C4-2B (cell line): ENCODE results near the gene VPS8.

Experiments
- H3K27ac ChIP-seq: fragments of 450-650 bp; 2 replicates; pipeline ENCODE4 v1.5.1; 2017
- ZFX ChIP-seq: fragments of 450-650 bp; IDR thresholded peaks from 2 replicates; pipeline ENCODE4 v1.6.1; 2017
- TF ChIP-seq, protein P1 (sequence below): fragments of 450-650 bp; conservative IDR thresholded peaks from 2 replicates; pipeline ENCODE4 v1.5.1; 2017; ENCODE audit warnings: mild to moderate bottlenecking

VPS8 gene

DNA sequence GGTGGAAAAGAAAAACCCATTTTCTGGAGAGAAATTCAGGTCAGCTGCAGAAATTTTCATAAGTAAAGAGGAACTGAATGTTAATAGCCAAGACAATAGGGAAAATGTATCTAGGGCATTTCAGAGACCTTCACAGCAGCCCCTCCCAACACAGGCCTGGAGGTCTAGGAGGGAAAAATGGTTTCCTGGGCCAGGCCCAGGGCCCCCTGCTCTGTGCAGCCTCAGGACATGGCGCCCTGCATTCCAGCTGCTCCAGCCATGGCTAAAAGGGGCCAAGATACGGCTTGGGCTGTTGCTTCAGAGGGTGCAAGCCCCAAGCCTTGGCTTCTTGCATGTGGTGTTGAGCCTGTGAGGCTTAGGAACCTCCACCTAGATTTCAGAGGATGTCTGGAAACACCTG lies 248.7 kb downstream of the VPS8 start:
- TF ChIP-seq ZFX = no peak
- TF ChIP-seq, protein P1, sequence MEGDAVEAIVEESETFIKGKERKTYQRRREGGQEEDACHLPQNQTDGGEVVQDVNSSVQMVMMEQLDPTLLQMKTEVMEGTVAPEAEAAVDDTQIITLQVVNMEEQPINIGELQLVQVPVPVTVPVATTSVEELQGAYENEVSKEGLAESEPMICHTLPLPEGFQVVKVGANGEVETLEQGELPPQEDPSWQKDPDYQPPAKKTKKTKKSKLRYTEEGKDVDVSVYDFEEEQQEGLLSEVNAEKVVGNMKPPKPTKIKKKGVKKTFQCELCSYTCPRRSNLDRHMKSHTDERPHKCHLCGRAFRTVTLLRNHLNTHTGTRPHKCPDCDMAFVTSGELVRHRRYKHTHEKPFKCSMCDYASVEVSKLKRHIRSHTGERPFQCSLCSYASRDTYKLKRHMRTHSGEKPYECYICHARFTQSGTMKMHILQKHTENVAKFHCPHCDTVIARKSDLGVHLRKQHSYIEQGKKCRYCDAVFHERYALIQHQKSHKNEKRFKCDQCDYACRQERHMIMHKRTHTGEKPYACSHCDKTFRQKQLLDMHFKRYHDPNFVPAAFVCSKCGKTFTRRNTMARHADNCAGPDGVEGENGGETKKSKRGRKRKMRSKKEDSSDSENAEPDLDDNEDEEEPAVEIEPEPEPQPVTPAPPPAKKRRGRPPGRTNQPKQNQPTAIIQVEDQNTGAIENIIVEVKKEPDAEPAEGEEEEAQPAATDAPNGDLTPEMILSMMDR = no peak
- no peak overlapping the region for H3K27ac ChIP-seq

DNA sequence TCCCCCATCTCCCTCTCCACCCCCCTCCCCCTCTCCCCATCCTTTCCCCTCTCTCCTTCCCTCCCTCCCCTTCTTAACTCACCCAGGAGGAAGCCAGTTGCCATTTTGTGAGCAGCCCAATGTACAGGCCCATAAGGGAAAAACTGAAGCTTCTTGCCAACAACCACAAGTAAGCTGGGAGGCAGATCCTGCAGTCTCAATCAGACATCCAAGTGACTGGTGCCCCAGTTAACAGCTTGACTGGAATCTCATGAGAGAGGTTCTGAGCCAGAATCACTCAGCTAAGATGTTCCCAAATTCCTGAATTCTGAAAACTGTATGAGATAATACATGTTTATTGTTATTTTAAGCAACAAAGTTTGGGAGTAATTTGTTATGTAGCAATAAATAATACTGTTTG lies 250.2 kb downstream of the VPS8 start:
- no peak overlapping the region for H3K27ac ChIP-seq
- no peak for TF ChIP-seq ZFX
- TF ChIP-seq, protein P1 = no peak

DNA sequence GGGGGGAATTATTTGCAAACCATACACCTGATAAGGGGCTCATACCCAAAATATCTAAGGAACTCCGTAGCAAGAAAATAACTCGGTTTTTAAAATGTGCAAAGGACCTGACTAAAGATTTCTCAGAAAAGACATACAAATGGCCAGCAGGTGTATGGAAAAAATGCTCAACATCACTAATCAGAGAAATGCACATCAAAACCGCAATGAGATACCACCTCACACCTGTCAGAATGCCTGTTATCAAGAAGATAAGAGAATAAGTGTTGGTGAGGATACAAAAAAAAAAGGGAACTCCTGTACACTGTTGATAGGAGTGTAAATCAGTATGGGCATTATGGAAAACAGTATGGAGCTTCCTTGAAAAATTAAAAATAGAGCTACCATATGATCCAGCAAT lies 251.5 kb downstream of the VPS8 start:
- no peak overlapping the region for H3K27ac ChIP-seq
- TF ChIP-seq ZFX = no peak
- TF ChIP-seq, protein P1 = no peak

DNA sequence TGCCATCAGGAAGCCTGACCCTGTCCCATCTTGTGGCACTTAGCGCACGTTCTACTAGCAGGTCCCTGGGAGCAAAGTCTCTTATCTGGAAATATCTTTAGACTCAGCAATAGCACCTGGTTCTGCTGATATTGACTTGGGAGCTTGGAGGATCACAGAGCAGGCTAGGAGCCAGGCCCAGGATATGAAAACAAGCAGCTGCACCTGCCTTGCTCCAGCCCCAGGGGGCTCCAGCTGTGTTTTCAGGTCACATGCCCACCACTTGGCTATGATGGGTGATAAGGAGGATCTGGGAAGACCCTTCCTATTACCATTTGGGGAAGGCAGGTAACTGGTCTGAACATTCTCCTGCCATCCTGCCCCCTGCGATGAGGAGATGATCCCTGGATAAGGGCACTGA lies 253.1 kb downstream of the VPS8 start:
- no peak for TF ChIP-seq ZFX
- TF ChIP-seq, protein P1 = no peak; the same call in 1 of the 2 replicates
- no peak overlapping the region for H3K27ac ChIP-seq

DNA sequence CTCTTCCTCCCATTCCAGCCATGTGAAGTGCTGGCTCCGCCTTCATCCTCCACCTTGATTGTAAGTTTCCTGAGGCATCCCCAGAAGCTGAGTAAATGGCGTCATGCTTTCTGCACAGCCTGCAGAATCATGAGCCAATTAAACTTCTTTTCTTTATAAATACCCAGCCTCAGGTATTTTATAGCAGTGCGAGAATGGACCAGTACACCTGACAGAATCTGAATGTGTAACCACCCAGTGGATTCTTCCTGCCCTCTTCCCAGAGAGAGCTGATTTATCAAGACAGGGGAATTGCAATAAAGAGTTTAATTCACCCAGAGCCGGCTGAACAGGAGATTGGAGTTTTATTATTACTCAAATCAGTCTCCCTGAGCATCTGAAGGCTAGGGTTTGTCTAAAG lies 254.3 kb downstream of the VPS8 start:
- TF ChIP-seq, protein P1 = no peak
- TF ChIP-seq ZFX = no peak
- H3K27ac ChIP-seq = no peak overlapping the region

DNA sequence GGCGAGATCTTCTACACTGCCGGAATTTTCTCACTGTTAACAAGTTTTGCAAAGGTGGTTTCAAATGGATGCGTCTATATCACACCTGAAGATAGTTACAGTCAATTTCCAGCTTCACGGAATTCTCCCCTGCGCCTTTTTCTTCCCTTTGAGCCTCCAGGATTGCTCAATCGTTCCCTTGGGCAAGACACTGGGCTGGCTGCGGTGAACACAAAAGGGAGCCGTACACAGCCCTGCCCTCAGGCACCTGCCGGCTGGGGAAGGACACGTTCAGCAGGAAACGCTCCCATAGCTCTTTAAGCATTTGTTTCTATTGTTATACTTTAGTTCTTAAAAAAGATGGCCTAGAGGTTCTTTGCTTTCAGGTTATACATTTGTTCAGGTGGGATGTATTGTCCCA lies 255.2 kb downstream of the VPS8 start:
- no peak overlapping the region for H3K27ac ChIP-seq
- no peak for TF ChIP-seq ZFX
- TF ChIP-seq, protein P1 = no peak

DNA sequence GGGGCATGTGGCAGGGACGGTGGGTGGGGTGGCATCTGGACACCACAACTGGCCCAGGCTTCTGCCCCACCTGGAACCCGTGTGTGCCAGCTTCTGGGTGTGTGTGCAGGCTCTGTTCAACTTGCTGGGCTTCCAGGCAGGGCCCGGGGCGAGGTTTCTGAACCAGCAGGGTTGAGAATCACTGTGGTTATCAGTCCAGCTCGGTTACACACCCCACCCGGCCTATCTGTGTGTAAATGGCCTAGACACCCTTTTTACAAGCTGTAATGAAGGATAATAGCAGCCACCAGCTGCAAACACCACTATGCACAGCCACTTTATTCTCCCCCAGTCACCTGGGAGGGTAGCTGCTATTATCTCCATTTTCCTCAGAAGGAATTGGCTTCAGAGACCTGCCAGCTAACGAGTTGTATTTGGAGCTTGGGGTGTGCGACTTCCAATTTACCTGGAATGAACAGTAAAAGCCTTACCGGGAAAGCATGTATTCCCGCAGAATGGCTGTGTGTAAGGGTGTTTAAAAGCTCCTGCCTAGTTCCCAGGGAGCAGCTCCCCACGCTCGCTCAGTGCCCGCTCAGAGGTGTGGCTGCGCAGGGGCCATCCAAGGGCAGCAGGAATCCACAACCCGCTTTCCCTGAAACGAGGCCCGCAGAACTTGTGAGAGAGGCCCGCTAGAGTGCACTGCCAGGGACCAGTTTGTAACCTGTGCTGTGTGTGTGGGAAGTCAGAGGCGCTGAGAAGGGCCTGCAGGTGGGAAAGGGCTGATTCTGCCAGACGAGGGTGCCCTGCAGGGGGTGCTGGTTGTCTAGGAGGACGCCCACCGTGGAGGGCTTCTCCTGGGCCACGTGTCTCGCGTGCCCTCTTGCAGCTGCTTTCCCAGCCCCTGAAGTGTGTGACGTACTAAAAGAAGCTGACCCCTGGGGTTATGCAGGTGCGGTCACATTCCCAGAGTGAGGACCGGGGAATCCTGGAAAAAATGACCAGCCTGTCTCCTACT lies 257.4 kb downstream of the VPS8 start:
- TF ChIP-seq, protein P1 = no peak
- TF ChIP-seq ZFX = no peak

More for the DNA sequence above, 257.4 kb downstream of the VPS8 start:
- no peak overlapping the region for H3K27ac ChIP-seq
